Keratinocyte (primary cell): Measurements from ENCODE around the gene EHBP1. TPM values are rescaled to one million over a fixed set of nuclear protein-coding genes. Genes with fewer than 3 reads are reported as not detected.

ENCODE experiments used
- DNase-seq: peaks from one replicate; pipeline ENCODE4 v3.0.0-alpha.2; 2011; ENCODE audit warnings: low read depth, missing footprints, low spot score
- FAIRE-seq: peaks from 2 replicates; lab custom pipeline; 2011; peaks lifted over from hg19 to GRCh38; lab: Jason Lieb, UNC
- H2AFZ ChIP-seq: 2 replicates; pipeline ENCODE4 v1.6.0; 2012; ENCODE audit warnings: low read length, control low read depth, inconsistent platforms; ENCODE audit not compliant: control insufficient read depth
- H3K27ac ChIP-seq: 2 replicates; pipeline ENCODE4 v1.5.1; 2011; ENCODE audit warnings: low read length; ENCODE audit not compliant: control insufficient read depth, insufficient read depth
- H3K27me3 ChIP-seq: 3 replicates; pipeline ENCODE4 v1.6.0; 2011; ENCODE audit warnings: low read length; ENCODE audit not compliant: control insufficient read depth, insufficient read depth; ENCODE audit errors: extremely low read depth
- H3K36me3 ChIP-seq, 2 experiments: 2 replicates in 1 of 2; 3 replicates in 1 of 2; pipeline ENCODE4 v1.5.1; 2011; ENCODE audit warnings: low read length in 2 of 2, mild to moderate bottlenecking in 1 of 2; ENCODE audit not compliant: control insufficient read depth in 2 of 2, insufficient read depth in 2 of 2; ENCODE audit errors: extremely low read depth in 1 of 2
- H3K4me1 ChIP-seq: 3 replicates; pipeline ENCODE4 v1.5.1; 2011; ENCODE audit warnings: low read length; ENCODE audit not compliant: control insufficient read depth, insufficient read depth; ENCODE audit errors: extremely low read depth
- H3K4me2 ChIP-seq: 3 replicates; pipeline ENCODE4 v1.6.0; 2011; ENCODE audit warnings: low read depth, low read length; ENCODE audit not compliant: control insufficient read depth, insufficient read depth; ENCODE audit errors: extremely low read depth
- H3K4me3 ChIP-seq, 3 experiments: fragments of 200-600 bp in 1 of 3; sonication (generic) in 1 of 3; 2 replicates in 2 of 3; 3 replicates in 1 of 3; pipeline ENCODE4 v1.5.1; 2011 to 2016; ENCODE audit warnings: low read length in 3 of 3, mild to moderate bottlenecking in 3 of 3, control low read depth in 2 of 3, inconsistent platforms in 1 of 3, low read depth in 1 of 3, mixed read lengths in 1 of 3, mixed run types in 1 of 3, moderate library complexity in 1 of 3; ENCODE audit not compliant: control insufficient read depth in 2 of 3, insufficient read depth in 2 of 3; ENCODE audit errors: extremely low read depth in 1 of 3
- H3K79me2 ChIP-seq: 2 replicates; pipeline ENCODE4 v1.6.0; 2012; ENCODE audit warnings: low read length; ENCODE audit not compliant: control insufficient read depth, insufficient read depth
- H3K9ac ChIP-seq: 3 replicates; pipeline ENCODE4 v1.6.0; 2011; ENCODE audit warnings: low read length; ENCODE audit not compliant: control insufficient read depth, insufficient read depth; ENCODE audit errors: extremely low read depth
- H3K9me1 ChIP-seq: 3 replicates; pipeline ENCODE4 v1.6.0; 2011; ENCODE audit warnings: low read length; ENCODE audit not compliant: control insufficient read depth, insufficient read depth; ENCODE audit errors: extremely low read depth
- H3K9me3 ChIP-seq: 2 replicates; pipeline ENCODE4 v1.5.1; 2012; ENCODE audit warnings: low read depth, low read length; ENCODE audit not compliant: control insufficient read depth
- H4K20me1 ChIP-seq: 3 replicates; pipeline ENCODE4 v1.6.0; 2011; ENCODE audit warnings: low read length; ENCODE audit not compliant: control insufficient read depth, insufficient read depth; ENCODE audit errors: extremely low read depth
- EZH2 ChIP-seq: IDR thresholded peaks from one replicate; pipeline ENCODE4 v1.6.1; 2012; ENCODE audit warnings: inconsistent platforms, mild to moderate bottlenecking, low read length, moderate library complexity
- dilution Hi-C: fragments of 300-500 bp; cut with MboI; formaldehyde crosslinking; loops from one replicate; pipeline ENCODE4 v1.7.0; 2020; ENCODE audit warnings: low sequenced_read_pairs; ENCODE audit not compliant: extremely low pct_ligation_motif_present
- polyA plus RNA-seq, 5 experiments: library from polyadenylated mRNA; depleted of rRNA in 3 of 5; stranded (reverse) in 3 of 5; stranded (forward) in 1 of 5; unstranded in 1 of 5; fragments of >200 nt; gene quantifications; 1 replicate in 1 of 5; 2 replicates in 3 of 5; 3 replicates in 1 of 5; pipeline versions ENCODE4 v1.2.1 to v1.2.3, GENCODE V29; 2011 to 2012; ENCODE audit warnings: missing spikeins in 2 of 5, low read depth in 1 of 5, low replicate concordance in 1 of 5
- TF ChIP-seq, protein P1 (sequence below), 3 experiments: IDR thresholded peaks in 1 of 3; conservative IDR thresholded peaks in 1 of 3; optimal IDR thresholded peaks in 1 of 3; 2 replicates in 2 of 3; 3 replicates in 1 of 3; pipeline versions ENCODE3 to v1.5.1; 2011; ENCODE audit warnings: low read length in 3 of 3, mild to moderate bottlenecking in 3 of 3, moderate library complexity in 2 of 3, control low read depth in 1 of 3, inconsistent platforms in 1 of 3; ENCODE audit not compliant: insufficient read depth in 2 of 3; ENCODE audit errors: extremely low read depth in 1 of 3

EHBP1 gene
- polyA plus RNA-seq, 1 donor (not counting 4 experiments of a cell fraction or from before 2014, with no cell fraction given), result 59.0 TPM

DNA sequence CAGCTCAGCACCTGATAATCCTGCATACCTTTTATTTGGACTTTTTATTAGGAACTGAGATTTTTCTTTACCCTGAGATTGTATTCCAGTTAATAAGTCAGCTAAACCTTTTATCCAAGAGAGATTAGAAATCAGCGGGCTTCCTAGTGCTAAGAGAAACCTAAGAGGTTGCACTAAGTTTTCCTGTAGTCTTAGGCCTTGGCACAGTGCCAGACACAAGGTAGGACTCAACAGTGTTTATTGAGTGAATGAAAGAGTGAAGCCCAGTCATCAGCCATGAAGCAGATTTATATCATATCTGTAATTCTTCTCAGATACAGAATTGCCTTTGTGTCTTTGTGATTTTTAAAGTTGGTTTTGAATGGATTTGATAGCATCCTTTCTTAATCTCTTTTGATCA, 358.7 kb downstream of the EHBP1 start:
- H3K79me2 ChIP-seq, result no peaks in the 10 kb centered on the region
- H4K20me1 ChIP-seq, result no peaks in the 10 kb centered on the region
- peaks cover 2% of the 10 kb centered on the region for H3K4me1 ChIP-seq
- dilution Hi-C loops, result no loop called here
- H3K27me3 ChIP-seq, result no peaks in the 10 kb centered on the region
- no peak overlapping the region for H2AFZ ChIP-seq
- H3K9ac ChIP-seq, result no peak overlapping the region
- no peaks in the 10 kb centered on the region for H3K9me1 ChIP-seq
- no peak overlapping the region for H3K4me2 ChIP-seq
- TF ChIP-seq, protein P1, sequence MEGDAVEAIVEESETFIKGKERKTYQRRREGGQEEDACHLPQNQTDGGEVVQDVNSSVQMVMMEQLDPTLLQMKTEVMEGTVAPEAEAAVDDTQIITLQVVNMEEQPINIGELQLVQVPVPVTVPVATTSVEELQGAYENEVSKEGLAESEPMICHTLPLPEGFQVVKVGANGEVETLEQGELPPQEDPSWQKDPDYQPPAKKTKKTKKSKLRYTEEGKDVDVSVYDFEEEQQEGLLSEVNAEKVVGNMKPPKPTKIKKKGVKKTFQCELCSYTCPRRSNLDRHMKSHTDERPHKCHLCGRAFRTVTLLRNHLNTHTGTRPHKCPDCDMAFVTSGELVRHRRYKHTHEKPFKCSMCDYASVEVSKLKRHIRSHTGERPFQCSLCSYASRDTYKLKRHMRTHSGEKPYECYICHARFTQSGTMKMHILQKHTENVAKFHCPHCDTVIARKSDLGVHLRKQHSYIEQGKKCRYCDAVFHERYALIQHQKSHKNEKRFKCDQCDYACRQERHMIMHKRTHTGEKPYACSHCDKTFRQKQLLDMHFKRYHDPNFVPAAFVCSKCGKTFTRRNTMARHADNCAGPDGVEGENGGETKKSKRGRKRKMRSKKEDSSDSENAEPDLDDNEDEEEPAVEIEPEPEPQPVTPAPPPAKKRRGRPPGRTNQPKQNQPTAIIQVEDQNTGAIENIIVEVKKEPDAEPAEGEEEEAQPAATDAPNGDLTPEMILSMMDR (optimal IDR thresholded peaks at IDR 0.05 in 1 of 3, IDR thresholded peaks at IDR 0.05 in 1 of 3, conservative IDR thresholded peaks at IDR 0.05 in 1 of 3; ENCODE audit: extremely low read depth in 1 of 3, insufficient read depth in 2 of 3, low read length in 3 of 3), result no peak
- TF ChIP-seq EZH2, result no peak
- H3K36me3 ChIP-seq, result no peaks in the 10 kb centered on the region
- no peak overlapping the region for H3K27ac ChIP-seq
- no peak overlapping the region for H3K4me3 ChIP-seq
- H3K9me3 ChIP-seq, result peaks cover 1% of the 10 kb centered on the region
- FAIRE-seq (no peak), DNase-seq (no peak)

DNA sequence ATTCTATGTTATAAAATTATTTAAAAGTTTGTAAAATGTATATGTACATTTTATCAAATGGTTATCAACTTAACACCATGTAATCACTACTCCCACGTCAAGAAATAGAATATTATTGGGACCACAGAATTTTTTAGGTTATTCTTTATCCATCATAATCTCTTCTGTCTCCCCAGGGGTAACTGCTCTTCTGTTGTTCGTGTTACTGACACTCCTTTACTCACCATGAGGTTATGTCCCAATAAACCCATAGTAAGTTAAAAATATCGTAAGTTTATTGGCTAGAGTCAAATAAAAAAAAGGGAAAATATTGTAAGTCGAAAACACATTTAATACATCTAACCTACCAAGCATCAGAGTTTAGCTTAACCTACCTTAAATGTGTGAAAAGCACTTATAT, 359.1 kb downstream of the EHBP1 start:
- Histone ChIP-seq H3K36me3 (no peaks in the 10 kb centered on the region), H3K9ac (no peak overlapping the region), H3K4me1 (peaks cover 2% of the 10 kb centered on the region), H3K27me3 (no peaks in the 10 kb centered on the region), H3K9me3 (no peaks in the 10 kb centered on the region), H3K27ac (no peak overlapping the region), H3K79me2 (no peaks in the 10 kb centered on the region), H3K9me1 (no peaks in the 10 kb centered on the region), H3K4me3 (no peak overlapping the region), H2AFZ (no peak overlapping the region), H3K4me2 (no peak overlapping the region), H4K20me1 (no peaks in the 10 kb centered on the region)
- no peak for FAIRE-seq
- DNase-seq, result no peak
- dilution Hi-C loops, result no loop called here
- TF ChIP-seq, protein P1 (optimal IDR thresholded peaks at IDR 0.05 in 1 of 3, IDR thresholded peaks at IDR 0.05 in 1 of 3, conservative IDR thresholded peaks at IDR 0.05 in 1 of 3; ENCODE audit: extremely low read depth in 1 of 3, insufficient read depth in 2 of 3, low read length in 3 of 3), result no peak
- no peak for TF ChIP-seq EZH2
